MM.1S (cell line): ENCODE measurements around the gene C2CD4C.

Experiments
- DNase-seq: peaks from one replicate; pipeline ENCODE4 v3.0.0-alpha.2; 2015
- H2AFZ ChIP-seq: fragments of 300-600 bp; sonication (generic); 2 replicates; pipeline ENCODE4 v1.6.0; 2016; ENCODE audit warnings: antibody characterized with exemption, low read length
- H3F3A ChIP-seq: fragments of 300-600 bp; sonication (generic); 2 replicates; pipeline ENCODE4 v1.6.1; 2016; ENCODE audit warnings: mild to moderate bottlenecking, antibody characterized with exemption, low read length, moderate library complexity, mixed read lengths; ENCODE audit not compliant: insufficient read depth
- H3K27ac ChIP-seq: fragments of 300-600 bp; sonication (generic); 2 replicates; pipeline ENCODE4 v1.5.1; 2016; ENCODE audit warnings: mild to moderate bottlenecking, low read length
- H3K27me3 ChIP-seq: fragments of 300-600 bp; sonication (generic); replicated peaks from 2 replicates; pipeline ENCODE4 v1.6.0; 2016; ENCODE audit warnings: low read length; ENCODE audit not compliant: insufficient read depth
- H3K36me3 ChIP-seq: fragments of 300-600 bp; sonication (generic); replicated peaks from 2 replicates; pipeline ENCODE4 v1.6.1; 2016; ENCODE audit warnings: mild to moderate bottlenecking, low read length, mixed read lengths; ENCODE audit not compliant: insufficient read depth
- H3K4me1 ChIP-seq: fragments of 300-600 bp; sonication (generic); 2 replicates; pipeline ENCODE4 v1.6.1; 2016; ENCODE audit warnings: low read length, mixed read lengths
- H3K4me2 ChIP-seq: fragments of 300-600 bp; sonication (generic); 2 replicates; pipeline ENCODE4 v1.6.0; 2016; ENCODE audit warnings: low read depth, low read length
- H3K4me3 ChIP-seq: fragments of 300-600 bp; sonication (generic); 2 replicates; pipeline ENCODE4 v1.5.1; 2016; ENCODE audit warnings: low read length, mixed read lengths
- H3K79me2 ChIP-seq: fragments of 300-600 bp; sonication (generic); 2 replicates; pipeline ENCODE4 v1.6.1; 2016; ENCODE audit warnings: mixed run types, low read length, mixed read lengths
- H3K9ac ChIP-seq: fragments of 300-600 bp; sonication (generic); 2 replicates; pipeline ENCODE4 v1.6.1; 2016; ENCODE audit warnings: low read length, mixed read lengths
- H3K9me2 ChIP-seq: fragments of 300-600 bp; sonication (generic); replicated peaks from 2 replicates; pipeline ENCODE4 v1.6.1; 2016; ENCODE audit warnings: mild to moderate bottlenecking, low read length, mixed read lengths; ENCODE audit not compliant: insufficient read depth
- H3K9me3 ChIP-seq: fragments of 300-600 bp; sonication (generic); replicated peaks from 2 replicates; pipeline ENCODE4 v1.6.1; 2016; ENCODE audit warnings: mild to moderate bottlenecking, low read length, mixed read lengths; ENCODE audit not compliant: insufficient read depth
- H4K20me1 ChIP-seq: fragments of 300-600 bp; sonication (generic); 2 replicates; pipeline ENCODE4 v1.6.1; 2016; ENCODE audit warnings: mild to moderate bottlenecking, low read length, moderate library complexity, mixed read lengths; ENCODE audit not compliant: insufficient read depth
- CTCF ChIP-seq: fragments of 300-600 bp; sonication (generic); IDR thresholded peaks from 2 replicates; pipeline ENCODE4 v1.5.1; 2016; ENCODE audit warnings: antibody characterized with exemption, low read length, mixed read lengths
- EZH2 ChIP-seq: fragments of 300-600 bp; sonication (generic); optimal IDR thresholded peaks from 2 replicates; pipeline ENCODE3; 2017; ENCODE audit warnings: low read depth, mild to moderate bottlenecking, antibody characterized with exemption, low read length, mixed read lengths
- EZH2phosphoT487 ChIP-seq: fragments of 300-600 bp; sonication (generic); IDR thresholded peaks from 2 replicates; pipeline ENCODE4 v1.6.1; 2018; ENCODE audit warnings: antibody characterized with exemption, low read length

Gene C2CD4C

GRCh38 chr19:436413-436950 is 27.5 kb upstream of the C2CD4C start:
- H2AFZ ChIP-seq: no peak overlapping the region
- no peaks in the 10 kb centered on the region for H4K20me1 ChIP-seq
- H3K4me1 ChIP-seq: no peaks in the 10 kb centered on the region
- no peak for DNase-seq
- no peaks in the 10 kb centered on the region for H3F3A ChIP-seq
- H3K27ac ChIP-seq: no peak overlapping the region
- H3K79me2 ChIP-seq: no peaks in the 10 kb centered on the region
- H3K36me3 ChIP-seq: no peaks in the 10 kb centered on the region
- no peak for TF ChIP-seq CTCF
- no peak for TF ChIP-seq EZH2
- TF ChIP-seq EZH2phosphoT487: no peak
- no peak overlapping the region for H3K4me3 ChIP-seq
- no peak overlapping the region for H3K9ac ChIP-seq
- H3K9me2 ChIP-seq: no peaks in the 10 kb centered on the region
- peaks cover 62% of the 10 kb centered on the region for H3K27me3 ChIP-seq
- no peak overlapping the region for H3K4me2 ChIP-seq
- no peaks in the 10 kb centered on the region for H3K9me3 ChIP-seq

GRCh38 chr19:435707-436412 is 26.9 kb upstream of the C2CD4C start:
- Histone ChIP-seq H3K4me2 (no peak overlapping the region), H3K79me2 (no peaks in the 10 kb centered on the region), H3K9me3 (no peaks in the 10 kb centered on the region), H4K20me1 (no peaks in the 10 kb centered on the region), H3K36me3 (no peaks in the 10 kb centered on the region), H3F3A (no peaks in the 10 kb centered on the region), H3K27me3 (peaks cover 59% of the 10 kb centered on the region), H3K27ac (no peak overlapping the region), H3K9ac (no peak overlapping the region), H3K4me3 (no peak overlapping the region), H2AFZ (no peak overlapping the region), H3K9me2 (no peaks in the 10 kb centered on the region), H3K4me1 (no peaks in the 10 kb centered on the region)
- TF ChIP-seq EZH2phosphoT487 (no peak), EZH2 (no peak), CTCF (no peak)
- DNase-seq: no peak

GRCh38 chr19:435056-435706 is 26.2 kb upstream of the C2CD4C start:
- no peaks in the 10 kb centered on the region for H4K20me1 ChIP-seq
- no peaks in the 10 kb centered on the region for H3K9me3 ChIP-seq
- no peak overlapping the region for H2AFZ ChIP-seq
- no peak overlapping the region for H3K4me2 ChIP-seq
- H3K79me2 ChIP-seq: no peaks in the 10 kb centered on the region
- no peak overlapping the region for H3K9ac ChIP-seq
- no peaks in the 10 kb centered on the region for H3K9me2 ChIP-seq
- TF ChIP-seq EZH2 (no peak), CTCF (no peak), EZH2phosphoT487 (no peak)
- no peak for DNase-seq
- H3F3A ChIP-seq: no peaks in the 10 kb centered on the region
- H3K27me3 ChIP-seq: peaks cover 52% of the 10 kb centered on the region
- H3K4me3 ChIP-seq: no peak overlapping the region
- H3K27ac ChIP-seq: no peak overlapping the region
- no peaks in the 10 kb centered on the region for H3K4me1 ChIP-seq
- H3K36me3 ChIP-seq: no peaks in the 10 kb centered on the region
